ENCODE results near the gene SHQ1. TPM values are rescaled to one million over a fixed set of nuclear protein-coding genes. Genes with fewer than 3 reads are reported as not detected.
A peak's percentile ranks its signal among the peaks of the same experiment; 100 is the strongest.

Gene SHQ1
- total RNA-seq, 1 experiment from 2014 or later = 22.3 TPM

- BruUV-seq (replicated peaks) = no TSS peak
- H3K4me1 Mint-ChIP-seq (ENCODE audit: low read depth, unreplicated experiment) = peaks cover 27% of the 10 kb centered on the region
- TF ChIP-seq CTCF (IDR thresholded peaks at IDR 0.05; ENCODE audit: unreplicated experiment) = no peak
- no peaks in the 10 kb centered on the region for H3K9me3 Mint-ChIP-seq (ENCODE audit: low read depth, unreplicated experiment)
- no peak for DNase-seq
- CTCF ChIA-PET = no interaction called here
- H3K36me3 Mint-ChIP-seq (ENCODE audit: insufficient read depth, unreplicated experiment) = peaks cover 8% of the 10 kb centered on the region
- intact Hi-C loops (cut with micrococcal nuclease; ENCODE audit: unreplicated experiment) = no loop called here
- H3K27me3 Mint-ChIP-seq (ENCODE audit: unreplicated experiment) = no peaks in the 10 kb centered on the region
- H3K4me3 Mint-ChIP-seq (ENCODE audit: low read depth, unreplicated experiment) = no peak overlapping the region
- H3K27ac Mint-ChIP-seq (ENCODE audit: unreplicated experiment) = peak overlapping the region; percentile 1
Measured at GRCh38 chr3:72725229-72725628, 123.0 kb downstream of the SHQ1 start.

GRCh38 chr3:72724070-72724469 lies 124.2 kb downstream of the SHQ1 start:
- no peaks in the 10 kb centered on the region for H3K9me3 Mint-ChIP-seq (ENCODE audit: low read depth, unreplicated experiment)
- no peak overlapping the region for H3K27ac Mint-ChIP-seq (ENCODE audit: unreplicated experiment)
- CTCF ChIA-PET = interaction anchor here (0.6 to 0.8 kb wide), 4 partner anchors 15 to 413 kb away, joined by 3 to 10 read pairs (median 4); no protein-coding TSS in a partner anchor
- no peaks in the 10 kb centered on the region for H3K27me3 Mint-ChIP-seq (ENCODE audit: unreplicated experiment)
- BruUV-seq (replicated peaks) = no TSS peak
- no peak for TF ChIP-seq CTCF (IDR thresholded peaks at IDR 0.05; ENCODE audit: unreplicated experiment)
- peak; percentile 57 for DNase-seq
- intact Hi-C loops (cut with micrococcal nuclease; ENCODE audit: unreplicated experiment) = no loop called here
- H3K4me3 Mint-ChIP-seq (ENCODE audit: low read depth, unreplicated experiment) = no peak overlapping the region
- H3K4me1 Mint-ChIP-seq (ENCODE audit: low read depth, unreplicated experiment) = peaks cover 25% of the 10 kb centered on the region
- H3K36me3 Mint-ChIP-seq (ENCODE audit: insufficient read depth, unreplicated experiment) = peaks cover 8% of the 10 kb centered on the region

GRCh38 chr3:72722930-72723726 lies 125.1 kb downstream of the SHQ1 start:
- H3K27ac Mint-ChIP-seq (ENCODE audit: unreplicated experiment) = peak overlapping the region; percentile 40
- peak; percentile 50 for DNase-seq
- TF ChIP-seq CTCF (IDR thresholded peaks at IDR 0.05; ENCODE audit: unreplicated experiment) = no peak
- no peaks in the 10 kb centered on the region for H3K27me3 Mint-ChIP-seq (ENCODE audit: unreplicated experiment)
- intact Hi-C loops (cut with micrococcal nuclease; ENCODE audit: unreplicated experiment) = no loop called here
- CTCF ChIA-PET = interaction anchor here (0.6 to 1.2 kb wide), 3 partner anchors 15 to 99 kb away, joined by 3 to 10 read pairs (median 5); no protein-coding TSS in a partner anchor
- H3K36me3 Mint-ChIP-seq (ENCODE audit: insufficient read depth, unreplicated experiment) = peaks cover 8% of the 10 kb centered on the region
- no peak overlapping the region for H3K4me3 Mint-ChIP-seq (ENCODE audit: low read depth, unreplicated experiment)
- no peaks in the 10 kb centered on the region for H3K9me3 Mint-ChIP-seq (ENCODE audit: low read depth, unreplicated experiment)
- no TSS peak for BruUV-seq (replicated peaks)
- peaks cover 19% of the 10 kb centered on the region for H3K4me1 Mint-ChIP-seq (ENCODE audit: low read depth, unreplicated experiment)

- Mint-ChIP-seq H3K27ac (ENCODE audit: unreplicated experiment) (no peak overlapping the region), H3K9me3 (ENCODE audit: low read depth, unreplicated experiment) (no peaks in the 10 kb centered on the region), H3K4me1 (ENCODE audit: low read depth, unreplicated experiment) (peaks cover 19% of the 10 kb centered on the region), H3K36me3 (ENCODE audit: insufficient read depth, unreplicated experiment) (peaks cover 8% of the 10 kb centered on the region), H3K4me3 (ENCODE audit: low read depth, unreplicated experiment) (no peak overlapping the region), H3K27me3 (ENCODE audit: unreplicated experiment) (no peaks in the 10 kb centered on the region)
- no peak for DNase-seq
- no peak for TF ChIP-seq CTCF (IDR thresholded peaks at IDR 0.05; ENCODE audit: unreplicated experiment)
- no TSS peak for BruUV-seq (replicated peaks)
- intact Hi-C loops (cut with micrococcal nuclease; ENCODE audit: unreplicated experiment) = no loop called here
- CTCF ChIA-PET = no interaction called here
Measured at GRCh38 chr3:72721683-72722381, 126.4 kb downstream of the SHQ1 start.

Measured in Calu3 (cell line).